Measurements from ENCODE around the gene DLG5.
A peak's percentile ranks its signal among the peaks of the same experiment; 100 is the strongest.

The DLG5 gene

DNA sequence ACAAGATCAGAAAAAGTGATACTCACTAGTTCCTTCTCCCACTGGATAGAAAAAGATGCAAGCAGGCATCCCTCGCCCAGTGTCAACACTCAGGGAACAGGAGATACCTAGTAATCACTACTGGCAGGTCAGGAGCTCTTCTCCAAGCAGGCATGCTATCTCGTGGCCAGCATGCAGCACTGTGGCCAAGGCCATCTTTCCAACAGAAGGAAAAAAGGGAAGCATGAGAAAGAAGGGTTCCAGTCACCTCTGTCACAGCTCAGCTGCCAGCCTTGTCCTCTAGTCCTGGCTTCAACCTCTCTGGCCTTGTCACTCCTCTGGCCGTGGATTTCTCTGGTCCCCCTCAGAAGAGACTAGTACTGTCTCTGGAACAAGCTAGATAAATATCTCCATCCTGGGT is 45.3 kb downstream of the DLG5 start:
- Histone ChIP-seq H3K9ac (ENCODE audit: low read depth in 1 of 2, low read length in 2 of 2) (no peak overlapping the region), H3K27me3 (ENCODE audit: control insufficient read depth in 2 of 2, insufficient read depth in 2 of 2, low read length in 2 of 2) (no peaks in the 10 kb centered on the region), H3K27ac (ENCODE audit: low read depth in 2 of 2, low read length in 2 of 2) (no peak overlapping the region), H3K36me3 (ENCODE audit: control insufficient read depth in 2 of 2, insufficient read depth in 2 of 2, low read length in 2 of 2) (peaks cover 0 to 2% of the 10 kb centered on the region in 2 donors), H3K4me3 (ENCODE audit: low read length in 2 of 2) (no peak overlapping the region), H3K9me3 (ENCODE audit: control insufficient read depth in 2 of 2, low read length in 2 of 2) (no peaks in the 10 kb centered on the region), H3K4me1 (ENCODE audit: control insufficient read depth in 2 of 2, insufficient read depth in 2 of 2, low read length in 2 of 2) (peaks cover 2 to 7% of the 10 kb centered on the region in 2 donors)

- Histone ChIP-seq H3K36me3 (ENCODE audit: control insufficient read depth in 2 of 2, insufficient read depth in 2 of 2, low read length in 2 of 2) (peaks cover 0 to 2% of the 10 kb centered on the region in 2 donors), H3K4me3 (ENCODE audit: low read length in 2 of 2) (no peak overlapping the region), H3K9ac (ENCODE audit: low read depth in 1 of 2, low read length in 2 of 2) (no peak overlapping the region), H3K27me3 (ENCODE audit: control insufficient read depth in 2 of 2, insufficient read depth in 2 of 2, low read length in 2 of 2) (no peaks in the 10 kb centered on the region), H3K4me1 (ENCODE audit: control insufficient read depth in 2 of 2, insufficient read depth in 2 of 2, low read length in 2 of 2) (peaks cover 3 to 7% of the 10 kb centered on the region in 2 donors), H3K27ac (ENCODE audit: low read depth in 2 of 2, low read length in 2 of 2) (no peak overlapping the region), H3K9me3 (ENCODE audit: control insufficient read depth in 2 of 2, low read length in 2 of 2) (no peaks in the 10 kb centered on the region)
Measured at GRCh38 chr10:77879710-77880109, 46.8 kb downstream of the DLG5 start.

DNA sequence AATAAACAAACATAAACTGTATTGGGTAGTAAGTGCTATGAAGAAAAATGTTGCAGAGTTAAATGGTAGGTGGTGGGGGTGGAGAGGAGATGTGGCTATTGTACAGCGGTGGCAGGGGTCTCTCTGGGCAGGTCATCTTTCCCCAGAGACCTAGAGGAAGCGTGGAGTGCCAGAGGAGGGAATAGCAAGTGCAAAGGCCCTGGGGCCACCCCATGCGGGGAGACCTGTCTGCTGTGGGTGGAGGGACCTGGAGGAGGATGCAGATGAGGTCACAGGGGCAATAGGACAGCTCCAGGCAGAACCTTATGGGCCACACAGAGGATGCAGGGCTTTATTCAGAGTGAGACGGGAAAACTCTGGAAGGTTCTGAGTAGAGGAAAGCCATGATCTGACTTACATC is 47.5 kb downstream of the DLG5 start:
- Histone ChIP-seq H3K4me1 (ENCODE audit: control insufficient read depth in 2 of 2, insufficient read depth in 2 of 2, low read length in 2 of 2) (peaks cover 10% of the 10 kb centered on the region in 2 donors), H3K9me3 (ENCODE audit: control insufficient read depth in 2 of 2, low read length in 2 of 2) (no peaks in the 10 kb centered on the region), H3K27ac (ENCODE audit: low read depth in 2 of 2, low read length in 2 of 2) (no peak overlapping the region), H3K27me3 (ENCODE audit: control insufficient read depth in 2 of 2, insufficient read depth in 2 of 2, low read length in 2 of 2) (no peaks in the 10 kb centered on the region), H3K36me3 (ENCODE audit: control insufficient read depth in 2 of 2, insufficient read depth in 2 of 2, low read length in 2 of 2) (peaks cover 0 to 2% of the 10 kb centered on the region in 2 donors), H3K4me3 (ENCODE audit: low read length in 2 of 2) (no peak overlapping the region), H3K9ac (ENCODE audit: low read depth in 1 of 2, low read length in 2 of 2) (no peak overlapping the region)

DNA sequence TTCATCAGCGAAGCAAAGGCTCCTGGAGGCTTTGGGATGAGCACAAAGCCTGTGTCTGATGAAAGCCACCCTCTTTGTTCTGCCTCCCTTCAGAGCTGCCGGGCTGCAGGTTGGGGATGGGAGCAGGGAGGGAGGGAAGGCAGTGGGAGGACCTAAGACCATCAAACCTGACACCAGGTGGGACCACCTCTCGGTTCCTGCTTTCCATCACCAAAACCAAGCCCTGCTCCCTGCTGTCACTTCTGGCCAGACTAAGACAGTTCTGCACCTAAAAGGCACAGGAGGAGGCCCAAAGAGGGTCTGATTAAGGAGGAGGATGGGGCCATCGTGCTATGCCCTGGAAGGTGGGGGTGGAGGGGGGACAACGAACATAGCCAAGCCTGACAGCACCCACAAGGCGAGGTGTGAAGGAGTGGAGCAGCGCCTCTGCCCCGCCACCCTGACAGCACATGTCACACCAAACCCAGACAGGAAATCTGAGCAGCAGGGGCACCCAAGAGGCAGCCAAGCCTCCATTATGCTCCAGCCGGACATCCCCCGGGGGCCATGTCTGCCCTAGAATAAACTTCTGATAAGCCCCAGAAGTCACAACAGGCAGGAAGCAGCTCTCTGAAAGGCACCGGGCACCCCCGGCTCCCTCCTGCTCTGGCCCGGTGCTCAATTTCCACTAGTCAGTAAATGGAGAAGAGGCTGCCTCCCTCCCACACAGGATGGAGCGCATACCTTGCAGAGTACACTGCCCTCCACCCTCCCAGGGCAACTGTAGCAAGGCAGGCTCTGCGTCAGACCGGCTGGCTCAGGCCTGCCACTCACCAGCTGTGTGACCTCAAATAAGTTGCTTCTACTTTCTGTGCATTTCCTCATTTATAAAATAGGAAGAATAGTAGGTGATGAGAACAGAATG is 48.9 kb downstream of the DLG5 start:
- H3K36me3 ChIP-seq (ENCODE audit: control insufficient read depth in 2 of 2, insufficient read depth in 2 of 2, low read length in 2 of 2): peaks cover 0 to 2% of the 10 kb centered on the region in 2 donors
- no peaks in the 10 kb centered on the region for H3K9me3 ChIP-seq (ENCODE audit: control insufficient read depth in 2 of 2, low read length in 2 of 2)
- H3K4me3 ChIP-seq (ENCODE audit: low read length in 2 of 2): no peak overlapping the region
- H3K27ac ChIP-seq (ENCODE audit: low read depth in 2 of 2, low read length in 2 of 2): no peak overlapping the region
- no peak overlapping the region for H3K9ac ChIP-seq (ENCODE audit: low read depth in 1 of 2, low read length in 2 of 2)
- H3K27me3 ChIP-seq (ENCODE audit: control insufficient read depth in 2 of 2, insufficient read depth in 2 of 2, low read length in 2 of 2): no peaks in the 10 kb centered on the region
- peaks cover 13 to 15% of the 10 kb centered on the region in 2 donors for H3K4me1 ChIP-seq (ENCODE audit: control insufficient read depth in 2 of 2, insufficient read depth in 2 of 2, low read length in 2 of 2)

DNA sequence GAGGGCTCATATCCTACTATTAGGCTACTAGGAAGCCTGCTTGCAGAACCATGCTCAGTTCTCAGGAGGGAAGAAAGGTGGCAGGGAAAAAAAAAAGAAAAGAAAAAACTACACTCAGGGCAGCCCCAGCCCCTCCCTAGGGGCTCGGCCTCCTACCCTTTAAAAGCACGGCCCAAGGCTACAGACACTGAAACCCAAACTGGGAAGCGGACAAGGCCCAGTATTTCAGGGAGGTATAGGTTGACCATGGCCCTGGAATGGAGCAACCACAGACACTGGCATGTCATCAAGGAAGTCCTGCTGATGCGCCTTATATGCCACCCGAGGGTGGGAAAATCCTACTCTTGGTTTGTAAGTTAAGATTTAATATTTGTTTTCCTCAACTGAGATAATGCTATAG is 50.8 kb downstream of the DLG5 start:
- Histone ChIP-seq H3K4me1 (ENCODE audit: control insufficient read depth in 2 of 2, insufficient read depth in 2 of 2, low read length in 2 of 2) (peaks cover 13 to 15% of the 10 kb centered on the region in 2 donors), H3K9ac (ENCODE audit: low read depth in 1 of 2, low read length in 2 of 2) (no peak overlapping the region), H3K36me3 (ENCODE audit: control insufficient read depth in 2 of 2, insufficient read depth in 2 of 2, low read length in 2 of 2) (no peaks in the 10 kb centered on the region)

DNA sequence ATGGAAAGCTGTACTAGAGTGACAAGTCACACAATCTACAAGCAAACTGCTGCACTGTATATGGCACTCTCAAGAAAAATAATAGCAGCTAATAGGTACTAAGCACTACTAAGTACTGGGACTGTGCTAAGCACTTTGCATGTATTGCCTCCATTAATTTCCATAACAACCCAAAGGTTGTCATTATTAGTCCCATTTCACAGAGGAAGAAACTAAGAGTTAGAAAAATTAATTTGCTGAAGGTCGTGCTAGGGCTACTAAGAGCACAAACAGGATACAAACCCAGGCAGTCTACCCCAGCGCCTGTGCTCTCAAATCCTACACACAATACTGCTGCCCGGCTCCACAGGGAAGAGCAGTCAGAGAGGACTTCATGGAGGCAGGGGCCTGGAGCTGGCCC is 51.7 kb downstream of the DLG5 start:
- no peak overlapping the region for H3K9ac ChIP-seq (ENCODE audit: low read depth in 1 of 2, low read length in 2 of 2)
- H3K27ac ChIP-seq (ENCODE audit: low read depth in 2 of 2, low read length in 2 of 2): no peak overlapping the region
- no peaks in the 10 kb centered on the region for H3K9me3 ChIP-seq (ENCODE audit: control insufficient read depth in 2 of 2, low read length in 2 of 2)
- no peak overlapping the region for H3K4me3 ChIP-seq (ENCODE audit: low read length in 2 of 2)
- H3K36me3 ChIP-seq (ENCODE audit: control insufficient read depth in 2 of 2, insufficient read depth in 2 of 2, low read length in 2 of 2): no peaks in the 10 kb centered on the region
- peaks cover 13 to 15% of the 10 kb centered on the region in 2 donors for H3K4me1 ChIP-seq (ENCODE audit: control insufficient read depth in 2 of 2, insufficient read depth in 2 of 2, low read length in 2 of 2)
- no peaks in the 10 kb centered on the region for H3K27me3 ChIP-seq (ENCODE audit: control insufficient read depth in 2 of 2, insufficient read depth in 2 of 2, low read length in 2 of 2)

More for the DNA sequence above, 50.8 kb downstream of the DLG5 start:
- Histone ChIP-seq H3K4me3 (ENCODE audit: low read length in 2 of 2) (no peak overlapping the region), H3K27ac (ENCODE audit: low read depth in 2 of 2, low read length in 2 of 2) (no peak overlapping the region), H3K27me3 (ENCODE audit: control insufficient read depth in 2 of 2, insufficient read depth in 2 of 2, low read length in 2 of 2) (no peaks in the 10 kb centered on the region), H3K9me3 (ENCODE audit: control insufficient read depth in 2 of 2, low read length in 2 of 2) (no peaks in the 10 kb centered on the region)

DNA sequence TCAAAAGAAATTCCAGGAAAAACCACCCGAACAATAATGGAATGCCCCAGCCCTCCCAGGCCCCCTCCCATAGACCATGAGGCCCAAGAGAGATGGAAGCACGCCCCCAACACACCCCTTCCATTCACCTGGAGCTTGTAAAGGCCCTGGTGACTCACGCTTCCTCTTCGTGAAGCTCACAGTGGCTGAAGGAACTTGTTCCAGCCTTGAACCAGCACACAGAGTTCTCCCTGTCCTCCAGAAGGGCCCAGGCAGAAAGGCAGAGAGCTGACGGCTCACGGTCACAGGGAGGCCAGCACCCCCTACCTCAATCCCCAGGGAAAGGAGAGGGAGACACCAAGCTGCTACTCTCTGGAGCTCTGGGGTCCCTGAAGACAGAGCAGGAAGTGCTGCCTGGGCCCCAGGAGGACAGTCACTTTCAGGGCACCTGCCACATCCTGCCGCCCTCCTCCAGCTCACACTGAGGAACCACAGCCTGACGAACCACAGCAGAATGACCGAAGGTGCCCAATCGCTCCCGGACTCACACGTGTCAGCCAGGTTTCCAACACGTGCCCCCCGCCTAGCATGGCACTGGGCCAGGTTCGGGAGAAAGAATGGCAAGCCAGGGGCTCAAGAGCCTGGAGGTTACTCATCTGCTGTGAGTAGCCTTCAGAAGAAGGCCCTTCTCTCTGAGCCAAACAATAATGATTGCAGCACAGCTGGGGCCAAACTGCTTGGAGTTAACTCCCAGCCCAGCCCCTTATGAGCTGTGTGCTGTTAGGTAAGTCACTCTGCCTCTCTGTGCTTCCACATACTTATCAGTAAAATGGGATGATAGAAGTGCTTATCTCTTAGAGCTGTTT is 52.8 kb downstream of the DLG5 start:
- Histone ChIP-seq H3K9ac (ENCODE audit: low read depth in 1 of 2, low read length in 2 of 2) (peak overlapping the region in 1 of 2 donors; percentile 34), H3K9me3 (ENCODE audit: control insufficient read depth in 2 of 2, low read length in 2 of 2) (no peaks in the 10 kb centered on the region), H3K4me3 (ENCODE audit: low read length in 2 of 2) (no peak overlapping the region), H3K4me1 (ENCODE audit: control insufficient read depth in 2 of 2, insufficient read depth in 2 of 2, low read length in 2 of 2) (peaks cover 13 to 15% of the 10 kb centered on the region in 2 donors), H3K36me3 (ENCODE audit: control insufficient read depth in 2 of 2, insufficient read depth in 2 of 2, low read length in 2 of 2) (no peaks in the 10 kb centered on the region), H3K27me3 (ENCODE audit: control insufficient read depth in 2 of 2, insufficient read depth in 2 of 2, low read length in 2 of 2) (no peaks in the 10 kb centered on the region), H3K27ac (ENCODE audit: low read depth in 2 of 2, low read length in 2 of 2) (peak overlapping the region; percentile 44 to 72)

GRCh38 chr10:77872947-77873535 is 53.5 kb downstream of the DLG5 start:
- H3K4me3 ChIP-seq (ENCODE audit: low read length in 2 of 2): no peak overlapping the region
- H3K27ac ChIP-seq (ENCODE audit: low read depth in 2 of 2, low read length in 2 of 2): peak overlapping the region; percentile 0 to 10
- no peaks in the 10 kb centered on the region for H3K27me3 ChIP-seq (ENCODE audit: control insufficient read depth in 2 of 2, insufficient read depth in 2 of 2, low read length in 2 of 2)
- H3K9ac ChIP-seq (ENCODE audit: low read depth in 1 of 2, low read length in 2 of 2): no peak overlapping the region
- H3K36me3 ChIP-seq (ENCODE audit: control insufficient read depth in 2 of 2, insufficient read depth in 2 of 2, low read length in 2 of 2): peaks cover 0 to 1% of the 10 kb centered on the region in 2 donors
- no peaks in the 10 kb centered on the region for H3K9me3 ChIP-seq (ENCODE audit: control insufficient read depth in 2 of 2, low read length in 2 of 2)
- peaks cover 11 to 13% of the 10 kb centered on the region in 2 donors for H3K4me1 ChIP-seq (ENCODE audit: control insufficient read depth in 2 of 2, insufficient read depth in 2 of 2, low read length in 2 of 2)

GRCh38 chr10:77872151-77872946 is 54.2 kb downstream of the DLG5 start:
- Histone ChIP-seq H3K27ac (ENCODE audit: low read depth in 2 of 2, low read length in 2 of 2) (peak overlapping the region in 1 of 2 donors; percentile 0), H3K9me3 (ENCODE audit: control insufficient read depth in 2 of 2, low read length in 2 of 2) (no peaks in the 10 kb centered on the region), H3K36me3 (ENCODE audit: control insufficient read depth in 2 of 2, insufficient read depth in 2 of 2, low read length in 2 of 2) (peaks cover 0 to 8% of the 10 kb centered on the region in 2 donors), H3K27me3 (ENCODE audit: control insufficient read depth in 2 of 2, insufficient read depth in 2 of 2, low read length in 2 of 2) (no peaks in the 10 kb centered on the region), H3K4me3 (ENCODE audit: low read length in 2 of 2) (no peak overlapping the region), H3K9ac (ENCODE audit: low read depth in 1 of 2, low read length in 2 of 2) (no peak overlapping the region), H3K4me1 (ENCODE audit: control insufficient read depth in 2 of 2, insufficient read depth in 2 of 2, low read length in 2 of 2) (peaks cover 6 to 13% of the 10 kb centered on the region in 2 donors)

Data from mucosa of rectum (tissue), 2 donors.